ENCODE measurements around the gene VIM. TPM values are rescaled to one million over a fixed set of nuclear protein-coding genes. Genes with fewer than 3 reads are reported as not detected.
"Not testable (repeated sequence)": the region's sequence is repeated elsewhere in the genome, so short reads cannot be mapped to it uniquely, and the experiment has no call there.

VIM gene
- total RNA-seq, 1 donor from 2014 or later: 193 TPM

DNA sequence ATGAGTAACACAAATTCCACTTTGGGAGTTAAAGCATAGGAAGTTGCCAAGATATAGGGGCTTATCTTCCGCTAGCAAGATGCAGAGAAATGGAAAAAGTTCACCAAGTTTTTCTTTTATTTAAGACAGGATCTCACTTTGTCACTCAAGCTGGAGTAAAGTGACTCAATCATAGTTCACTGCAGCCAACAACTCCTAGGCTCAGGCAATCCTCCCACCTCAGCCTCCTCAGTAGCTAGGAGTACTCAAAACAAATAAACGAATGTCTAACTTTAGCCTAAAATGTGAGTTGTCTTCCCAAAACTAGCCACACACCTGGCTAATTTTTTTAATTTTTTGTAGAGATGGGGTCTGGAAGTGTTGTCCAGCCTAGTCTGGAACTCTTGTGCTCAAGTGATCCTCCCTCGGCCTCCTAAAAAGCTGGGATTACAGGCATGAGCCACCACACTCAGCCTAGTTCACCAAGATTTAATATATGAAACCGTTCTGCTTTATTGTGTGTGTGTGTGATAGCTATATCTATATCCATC lies 9.9 kb downstream of the VIM start:
- H3K27me3 Mint-ChIP-seq (ENCODE audit: insufficient read depth): no peaks in the 10 kb centered on the region
- H3K36me3 Mint-ChIP-seq (ENCODE audit: low read depth): peaks cover 37% of the 10 kb centered on the region
- H3K9me3 Mint-ChIP-seq: no peaks in the 10 kb centered on the region
- DNase-seq (ENCODE audit: low spot score): no peak
- intact Hi-C loops (cut with micrococcal nuclease): no loop called here
- no peak overlapping the region for H3K27ac Mint-ChIP-seq
- no peak overlapping the region for H3K4me3 Mint-ChIP-seq
- H3K4me1 Mint-ChIP-seq (ENCODE audit: low read depth): peaks cover 21% of the 10 kb centered on the region

DNA sequence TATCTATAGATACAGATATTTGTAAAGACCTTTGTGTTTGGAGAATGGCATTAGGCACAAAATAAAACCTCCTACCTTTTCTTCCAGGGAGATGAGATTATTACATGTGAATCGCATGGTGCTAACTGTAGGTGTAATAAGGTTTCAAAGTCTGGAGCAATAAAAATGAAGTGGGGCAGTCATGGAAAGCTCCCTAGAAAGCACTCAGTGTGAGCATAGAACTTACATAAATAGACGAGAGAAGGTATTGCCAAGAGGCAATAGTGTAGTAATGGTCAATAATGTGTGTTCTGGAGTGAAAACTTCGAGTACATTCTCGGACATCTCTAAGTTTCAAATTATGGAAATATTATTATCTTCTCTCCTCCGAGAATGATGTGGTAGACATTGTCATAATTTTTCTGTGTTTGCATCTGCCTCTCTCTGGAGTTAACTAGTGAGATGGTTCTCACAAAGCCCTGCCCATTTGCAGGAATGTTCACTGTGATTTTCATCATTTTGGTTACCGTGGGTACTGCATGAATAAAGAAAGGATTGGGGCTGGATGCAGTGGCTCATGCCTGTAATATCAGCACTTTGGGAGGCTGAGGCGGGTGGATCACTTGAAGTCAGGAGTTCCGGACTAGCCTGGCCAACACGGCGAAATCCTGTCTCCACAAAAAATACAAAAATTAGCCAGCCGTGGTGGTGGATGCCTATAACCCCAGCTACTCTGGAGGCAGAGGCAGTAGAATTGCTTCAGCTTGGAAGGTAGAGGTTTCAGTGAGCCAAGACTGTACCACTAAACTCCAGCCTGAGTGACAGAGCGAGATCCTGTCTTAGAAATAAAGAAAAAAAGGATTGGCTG lies 10.6 kb downstream of the VIM start:
- H3K27ac Mint-ChIP-seq: peak overlapping the region; percentile 23

DNA sequence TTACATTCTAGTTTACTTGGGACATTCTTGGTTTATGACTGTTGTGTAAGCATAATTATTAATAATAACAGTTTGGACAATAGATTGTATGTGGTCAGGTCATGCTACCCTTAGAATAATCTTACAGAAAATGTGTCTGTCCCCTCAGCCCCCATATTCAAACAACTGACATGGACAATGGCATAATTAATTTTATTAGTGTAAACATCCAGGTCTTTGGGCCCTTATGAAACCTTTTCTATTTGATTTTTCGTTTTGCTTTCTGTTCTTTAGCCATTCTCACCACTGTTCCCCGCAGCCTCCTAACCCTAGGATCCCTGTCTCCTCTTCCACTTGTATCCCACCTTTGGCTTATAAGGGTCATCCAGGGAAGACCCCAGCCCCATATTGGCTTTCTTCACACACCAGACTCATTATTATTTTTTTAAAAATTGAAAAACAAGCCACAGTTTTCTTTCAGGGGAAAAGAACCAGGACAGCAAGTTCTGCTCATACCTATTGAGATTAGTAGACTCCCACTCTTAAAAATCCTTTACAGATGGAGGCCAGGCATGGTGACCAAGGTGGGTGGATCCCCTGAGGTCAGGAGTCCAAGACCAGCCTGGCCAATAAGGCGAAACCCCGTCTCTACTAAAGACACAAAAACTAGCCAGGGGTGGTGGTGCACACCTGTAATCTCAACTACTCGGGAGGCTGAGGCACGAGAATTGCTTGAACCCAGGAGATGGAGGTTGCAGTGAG lies 11.5 kb downstream of the VIM start:
- DNase-seq (ENCODE audit: low spot score): no peak
- Mint-ChIP-seq H3K27ac (no peak overlapping the region), H3K4me3 (no peak overlapping the region), H3K36me3 (ENCODE audit: low read depth) (peaks cover 29% of the 10 kb centered on the region), H3K27me3 (ENCODE audit: insufficient read depth) (no peaks in the 10 kb centered on the region), H3K9me3 (no peaks in the 10 kb centered on the region), H3K4me1 (ENCODE audit: low read depth) (peaks cover 17% of the 10 kb centered on the region)
- intact Hi-C loops (cut with micrococcal nuclease): no loop called here

More for the DNA sequence above, 10.6 kb downstream of the VIM start:
- no peaks in the 10 kb centered on the region for H3K9me3 Mint-ChIP-seq
- no peak for DNase-seq (ENCODE audit: low spot score)
- intact Hi-C loops (cut with micrococcal nuclease): no loop called here
- no peak overlapping the region for H3K4me3 Mint-ChIP-seq
- H3K4me1 Mint-ChIP-seq (ENCODE audit: low read depth): peaks cover 21% of the 10 kb centered on the region
- peaks cover 34% of the 10 kb centered on the region for H3K36me3 Mint-ChIP-seq (ENCODE audit: low read depth)
- no peaks in the 10 kb centered on the region for H3K27me3 Mint-ChIP-seq (ENCODE audit: insufficient read depth)

DNA sequence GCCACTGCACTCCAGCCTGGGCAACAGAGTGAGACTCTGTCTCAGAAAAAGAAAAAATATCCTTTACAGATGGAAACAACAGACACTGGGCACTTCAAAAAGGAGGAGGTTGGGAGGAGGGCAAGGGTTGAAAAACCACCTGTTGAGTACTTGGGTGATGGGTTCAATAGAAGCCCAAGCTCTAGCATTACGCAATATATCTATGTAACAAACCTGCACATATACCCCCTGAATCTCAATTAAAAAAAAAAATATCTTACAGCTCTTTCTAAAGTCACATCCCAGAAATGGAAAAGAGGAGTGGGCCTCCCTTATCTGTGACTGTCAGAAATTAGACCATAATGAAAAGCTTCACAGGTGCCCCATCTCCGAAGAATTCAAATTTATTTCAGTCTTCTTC lies 12.1 kb downstream of the VIM start:
- no peaks in the 10 kb centered on the region for H3K9me3 Mint-ChIP-seq
- H3K27me3 Mint-ChIP-seq (ENCODE audit: insufficient read depth): no peaks in the 10 kb centered on the region
- intact Hi-C loops (cut with micrococcal nuclease): no loop called here
- peaks cover 11% of the 10 kb centered on the region for H3K4me1 Mint-ChIP-seq (ENCODE audit: low read depth)
- DNase-seq (ENCODE audit: low spot score): no peak
- H3K27ac Mint-ChIP-seq: no peak overlapping the region
- H3K36me3 Mint-ChIP-seq (ENCODE audit: low read depth): peaks cover 24% of the 10 kb centered on the region
- no peak overlapping the region for H3K4me3 Mint-ChIP-seq

DNA sequence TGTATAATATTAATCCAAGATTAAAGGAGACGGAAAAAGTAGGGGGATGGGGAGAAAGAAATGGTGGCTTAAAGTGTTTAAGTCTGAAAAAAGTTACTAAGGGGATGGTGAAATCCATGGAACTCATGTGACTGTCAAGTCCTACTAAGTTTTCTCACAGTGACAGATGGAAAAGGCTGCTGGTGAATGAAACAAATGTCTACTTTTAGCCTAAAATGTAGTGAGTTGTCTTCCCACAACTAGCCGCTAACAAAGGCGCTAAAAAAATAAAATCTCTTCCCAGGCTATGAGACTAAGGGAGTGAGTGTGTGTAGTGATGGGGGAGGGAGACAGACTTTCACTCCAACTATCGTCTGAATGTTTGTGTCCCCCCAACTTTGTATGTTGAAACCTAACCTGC lies 12.6 kb downstream of the VIM start:
- Mint-ChIP-seq H3K27me3 (ENCODE audit: insufficient read depth) (no peaks in the 10 kb centered on the region), H3K36me3 (ENCODE audit: low read depth) (peaks cover 22% of the 10 kb centered on the region), H3K9me3 (peaks cover 5% of the 10 kb centered on the region), H3K4me1 (ENCODE audit: low read depth) (peaks cover 7% of the 10 kb centered on the region), H3K27ac (no peak overlapping the region), H3K4me3 (no peak overlapping the region)
- intact Hi-C loops (cut with micrococcal nuclease): no loop called here
- no peak for DNase-seq (ENCODE audit: low spot score)

DNA sequence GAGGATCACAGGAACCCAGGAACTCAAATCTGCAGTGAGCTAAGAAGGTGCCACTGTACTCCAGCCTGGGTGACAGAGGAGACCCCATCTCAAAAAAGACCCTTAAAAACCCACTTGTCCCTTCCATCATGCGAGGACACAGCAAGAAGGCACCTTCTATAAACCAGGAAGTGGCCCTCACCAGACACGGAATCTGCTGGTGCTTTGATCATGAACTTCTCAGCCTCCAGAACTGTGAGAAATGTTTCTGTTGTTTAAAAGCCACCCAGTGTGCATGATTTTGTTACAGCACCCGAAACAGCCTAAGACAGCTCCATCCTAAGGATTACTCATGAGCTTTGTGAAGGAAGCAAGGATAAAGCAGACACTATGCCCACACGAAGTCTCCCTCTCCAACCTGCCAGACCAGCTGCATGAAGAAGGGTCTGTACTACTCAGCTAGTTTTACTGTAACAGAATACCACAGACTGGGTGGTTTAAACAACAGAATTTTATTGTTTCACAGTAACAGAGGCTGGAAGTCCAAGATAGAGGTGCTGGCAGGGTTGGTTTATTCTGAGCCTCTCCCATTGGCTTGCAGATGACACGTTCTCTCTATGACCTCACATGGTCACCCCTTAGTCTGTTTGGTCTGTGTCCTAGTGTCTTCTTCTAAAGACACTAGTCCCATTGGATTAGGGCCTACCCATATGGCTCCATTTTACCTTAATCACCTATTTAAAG lies 13.7 kb downstream of the VIM start:
- Mint-ChIP-seq H3K4me1 (ENCODE audit: low read depth) (no peaks in the 10 kb centered on the region), H3K4me3 (no peak overlapping the region), H3K36me3 (ENCODE audit: low read depth) (peaks cover 16% of the 10 kb centered on the region), H3K27ac (no peak overlapping the region), H3K27me3 (ENCODE audit: insufficient read depth) (peaks cover 3% of the 10 kb centered on the region), H3K9me3 (peaks cover 14% of the 10 kb centered on the region)
- no peak for DNase-seq (ENCODE audit: low spot score)
- intact Hi-C loops (cut with micrococcal nuclease): no loop called here

DNA sequence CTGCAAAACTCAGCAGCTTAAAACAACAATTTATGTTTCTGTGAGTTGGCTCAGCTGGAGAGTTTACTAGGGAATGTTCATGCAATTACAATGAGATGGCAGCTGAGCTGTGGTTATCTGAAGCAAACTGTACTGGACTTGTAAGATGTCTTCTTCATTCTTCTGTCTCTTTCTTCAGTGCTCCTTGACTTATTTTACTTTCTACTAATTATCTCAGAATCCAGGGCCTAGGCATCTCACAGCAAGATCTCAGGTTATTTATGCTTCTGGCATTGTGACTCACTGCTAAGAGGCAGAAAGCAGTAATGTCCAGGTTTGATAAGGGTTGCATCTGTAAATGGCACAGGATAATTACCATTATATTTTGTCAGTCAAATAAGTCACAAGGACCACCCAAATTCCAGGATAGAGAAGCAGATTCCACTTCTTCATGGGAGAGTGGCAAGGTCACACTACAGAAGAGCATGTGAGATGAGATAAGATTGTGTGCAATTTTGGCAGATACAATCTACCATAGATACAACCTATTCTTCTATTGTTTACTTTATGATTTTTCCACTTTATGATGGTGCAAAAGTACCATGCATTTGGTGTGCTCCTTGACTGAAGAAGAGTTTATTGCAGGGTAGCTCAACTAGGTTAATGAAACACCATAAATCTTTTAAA lies 16.8 kb downstream of the VIM start:
- Mint-ChIP-seq H3K4me1 (ENCODE audit: low read depth) (no peaks in the 10 kb centered on the region), H3K9me3 (peaks cover 19% of the 10 kb centered on the region), H3K36me3 (ENCODE audit: low read depth) (peaks cover 8% of the 10 kb centered on the region), H3K27me3 (ENCODE audit: insufficient read depth) (peaks cover 3% of the 10 kb centered on the region), H3K27ac (no peak overlapping the region), H3K4me3 (no peak overlapping the region)
- no peak for DNase-seq (ENCODE audit: low spot score)
- intact Hi-C loops (cut with micrococcal nuclease): no loop called here

DNA sequence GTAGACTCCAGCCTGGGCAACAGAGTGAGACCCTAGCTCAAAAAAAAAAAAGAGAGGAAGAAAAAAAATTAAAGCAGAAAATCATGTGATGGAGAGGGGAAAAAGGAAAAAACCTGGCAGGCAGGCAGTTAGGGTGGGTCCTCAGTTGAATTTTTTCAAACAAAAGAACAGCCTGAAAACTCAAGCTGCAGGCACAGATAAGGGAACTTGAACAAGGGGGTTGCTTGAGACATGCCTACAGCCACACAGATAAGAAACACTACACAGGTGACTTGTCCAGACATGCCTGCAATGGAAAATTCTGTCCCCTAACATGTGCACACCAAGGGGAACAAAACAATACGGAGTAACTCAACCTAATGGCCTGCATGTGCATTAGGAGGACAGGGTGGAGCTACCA lies 19.2 kb downstream of the VIM start:
- Mint-ChIP-seq H3K36me3 (ENCODE audit: low read depth) (peaks cover 6% of the 10 kb centered on the region), H3K27ac (no peak overlapping the region), H3K4me3 (no peak overlapping the region), H3K9me3 (peaks cover 19% of the 10 kb centered on the region), H3K4me1 (ENCODE audit: low read depth) (no peaks in the 10 kb centered on the region), H3K27me3 (ENCODE audit: insufficient read depth) (peaks cover 3% of the 10 kb centered on the region)
- DNase-seq (ENCODE audit: low spot score): no peak
- intact Hi-C loops (cut with micrococcal nuclease): no loop called here

DNA sequence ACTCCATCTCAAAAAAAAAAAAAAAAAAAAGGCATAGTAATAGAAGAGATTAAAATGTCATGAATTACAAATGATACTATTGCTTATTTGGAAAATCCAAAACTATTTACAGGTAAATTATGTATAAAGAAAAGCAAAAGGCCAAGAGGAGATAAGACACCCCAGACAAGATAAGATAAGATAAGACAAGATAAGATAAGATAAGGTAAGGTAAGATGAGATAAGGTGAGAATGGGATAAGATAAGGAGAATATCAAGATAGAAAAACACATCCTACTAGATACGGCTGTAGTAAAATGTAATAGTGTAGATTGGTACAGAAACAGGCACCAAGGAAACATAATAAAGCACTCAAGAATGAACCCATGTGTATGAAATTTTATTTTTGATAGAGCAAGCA lies 20.9 kb downstream of the VIM start:
- intact Hi-C loops (cut with micrococcal nuclease): loop anchor here (2.0 kb wide), 1 partner anchor 420 kb away; no protein-coding TSS in a partner anchor
- peaks cover 3% of the 10 kb centered on the region for H3K27me3 Mint-ChIP-seq (ENCODE audit: insufficient read depth)
- H3K9me3 Mint-ChIP-seq: peaks cover 19% of the 10 kb centered on the region
- H3K4me1 Mint-ChIP-seq (ENCODE audit: low read depth): no peaks in the 10 kb centered on the region
- no peak overlapping the region for H3K27ac Mint-ChIP-seq
- no peak overlapping the region for H3K4me3 Mint-ChIP-seq
- peaks cover 6% of the 10 kb centered on the region for H3K36me3 Mint-ChIP-seq (ENCODE audit: low read depth)
- no peak for DNase-seq (ENCODE audit: low spot score)

DNA sequence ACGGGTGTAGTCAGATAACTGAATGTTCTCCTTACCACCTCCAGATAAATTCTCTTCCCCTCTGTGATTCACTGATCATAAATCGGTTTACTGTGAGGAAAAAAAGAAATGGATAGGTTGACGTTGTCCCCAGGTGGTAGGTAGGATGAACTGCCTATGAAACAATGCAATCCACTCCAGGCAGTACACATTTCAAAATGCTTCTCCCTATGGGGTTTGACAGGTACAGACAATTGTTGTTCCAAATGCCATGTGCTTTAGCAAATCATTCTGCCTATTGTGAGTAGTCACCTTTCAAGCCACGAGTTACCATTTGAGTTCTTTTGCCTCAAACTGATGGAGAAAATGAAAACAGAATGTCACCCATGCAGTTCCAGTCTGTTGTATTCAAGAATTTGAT lies 21.8 kb downstream of the VIM start:
- intact Hi-C loops (cut with micrococcal nuclease): loop anchor here (2.0 kb wide), 1 partner anchor 421 kb away; no protein-coding TSS in a partner anchor
- Mint-ChIP-seq H3K4me1 (ENCODE audit: low read depth) (no peaks in the 10 kb centered on the region), H3K27me3 (ENCODE audit: insufficient read depth) (peaks cover 6% of the 10 kb centered on the region), H3K27ac (no peak overlapping the region), H3K36me3 (ENCODE audit: low read depth) (peaks cover 9% of the 10 kb centered on the region), H3K9me3 (peaks cover 19% of the 10 kb centered on the region), H3K4me3 (no peak overlapping the region)
- no peak for DNase-seq (ENCODE audit: low spot score)

DNA sequence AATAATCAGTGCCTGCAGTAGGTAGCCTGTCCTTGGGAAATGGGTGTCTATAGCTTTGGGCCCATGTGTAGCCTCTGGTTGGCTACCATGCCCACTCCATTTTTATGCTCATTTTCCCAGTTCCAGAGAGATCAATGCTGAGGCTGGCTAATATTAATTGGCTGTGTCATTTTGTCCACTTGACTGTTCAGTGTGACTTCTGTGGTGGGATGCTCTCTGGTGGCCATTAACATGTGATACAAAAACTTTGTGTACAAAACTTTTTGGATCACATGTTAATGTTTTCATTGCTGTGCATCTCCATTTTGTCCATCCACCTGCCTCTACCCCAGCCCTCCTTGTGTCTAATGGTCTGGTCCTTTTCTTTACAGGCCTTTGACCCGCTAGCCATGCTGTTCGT lies 22.7 kb downstream of the VIM start:
- H3K4me1 Mint-ChIP-seq (ENCODE audit: low read depth): peaks cover 5% of the 10 kb centered on the region
- peaks cover 6% of the 10 kb centered on the region for H3K27me3 Mint-ChIP-seq (ENCODE audit: insufficient read depth)
- DNase-seq (ENCODE audit: low spot score): no peak
- H3K36me3 Mint-ChIP-seq (ENCODE audit: low read depth): peaks cover 7% of the 10 kb centered on the region
- peaks cover 14% of the 10 kb centered on the region for H3K9me3 Mint-ChIP-seq
- intact Hi-C loops (cut with micrococcal nuclease): no loop called here
- H3K27ac Mint-ChIP-seq: no peak overlapping the region
- H3K4me3 Mint-ChIP-seq: no peak overlapping the region

DNA sequence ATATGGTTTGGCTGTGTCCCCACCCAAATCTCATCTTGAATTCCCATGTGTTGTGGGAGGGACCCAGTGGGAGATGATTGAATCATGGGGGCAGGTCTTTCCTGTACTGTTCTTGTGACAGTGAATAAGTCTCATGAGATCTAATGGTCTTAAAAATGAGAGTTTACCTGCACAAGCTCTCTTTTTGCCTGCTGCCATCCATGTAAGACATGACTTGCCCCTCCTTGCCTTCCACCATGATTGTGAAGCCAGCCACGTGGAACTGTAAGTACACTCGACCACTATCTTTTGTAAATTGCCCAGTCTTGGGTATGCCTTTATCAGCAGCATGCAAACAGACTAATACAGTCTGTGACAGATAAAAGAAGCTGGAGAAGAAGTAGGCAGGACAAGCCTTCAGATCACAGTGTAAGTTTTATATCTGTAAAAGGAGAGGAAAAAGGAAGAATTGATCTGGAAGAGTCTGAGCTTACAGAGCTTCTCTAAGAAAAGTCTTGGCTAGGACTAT lies 26.6 kb downstream of the VIM start:
- intact Hi-C loops (cut with micrococcal nuclease): loop anchor here (5.0 kb wide), 2 partner anchors 347 to 362 kb away; no protein-coding TSS in a partner anchor

More for the DNA sequence above, 26.6 kb downstream of the VIM start:
- not testable (repeated sequence) for H3K27ac Mint-ChIP-seq; DNase-seq (ENCODE audit: low spot score); H3K4me3 Mint-ChIP-seq; H3K9me3 Mint-ChIP-seq; H3K36me3 Mint-ChIP-seq (ENCODE audit: low read depth)
- peaks cover 10% of the 10 kb centered on the region for H3K27me3 Mint-ChIP-seq (ENCODE audit: insufficient read depth)
- H3K4me1 Mint-ChIP-seq (ENCODE audit: low read depth): peaks cover 17% of the 10 kb centered on the region

Measured in activated T-helper 1 cell treated with anti-CD3 and anti-CD28 coated beads, Interleukin-12 subunit alpha, Interleukin-12 subunit beta, Interleukin-2, Interleukin-4 antibody, amounts not matched to agents 30 ng/mL and 10 ng/mL and 1 ng/mL, durations not matched to agents 14 hours and 24 hours and 36 hours (primary cell).